ENCODE data around the gene CLASRP.
"Not testable (repeated sequence)": the region's sequence is repeated elsewhere in the genome, so short reads cannot be mapped to it uniquely, and the experiment has no call there.

CLASRP gene

DNA sequence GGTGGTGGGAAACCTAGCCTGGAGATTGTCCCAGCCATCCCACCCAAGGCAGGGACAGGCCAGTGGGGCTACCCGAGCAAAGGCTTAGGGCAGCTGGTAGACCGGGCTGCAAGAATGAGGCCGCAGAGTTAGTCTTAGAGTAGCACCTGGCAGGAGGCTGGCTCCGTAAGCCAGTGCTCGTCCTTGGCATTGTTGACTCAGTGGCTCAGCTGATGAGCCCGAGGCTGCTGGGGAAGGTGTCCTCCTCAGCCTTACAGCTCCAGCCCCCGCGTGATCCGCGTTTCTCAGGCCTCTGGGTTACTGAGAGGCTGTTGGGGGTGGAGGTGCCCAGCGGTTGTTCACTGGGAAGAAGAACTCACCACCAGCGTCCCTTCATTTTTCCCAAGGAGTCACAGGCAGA, 78.8 kb downstream of the CLASRP start:
- no peak overlapping the region for H3K4me3 ChIP-seq (ENCODE audit: low read depth, low read length)
- TF ChIP-seq CTCF (IDR thresholded peaks at IDR 0.05; ENCODE audit: low read depth, low read length), result no peak

DNA sequence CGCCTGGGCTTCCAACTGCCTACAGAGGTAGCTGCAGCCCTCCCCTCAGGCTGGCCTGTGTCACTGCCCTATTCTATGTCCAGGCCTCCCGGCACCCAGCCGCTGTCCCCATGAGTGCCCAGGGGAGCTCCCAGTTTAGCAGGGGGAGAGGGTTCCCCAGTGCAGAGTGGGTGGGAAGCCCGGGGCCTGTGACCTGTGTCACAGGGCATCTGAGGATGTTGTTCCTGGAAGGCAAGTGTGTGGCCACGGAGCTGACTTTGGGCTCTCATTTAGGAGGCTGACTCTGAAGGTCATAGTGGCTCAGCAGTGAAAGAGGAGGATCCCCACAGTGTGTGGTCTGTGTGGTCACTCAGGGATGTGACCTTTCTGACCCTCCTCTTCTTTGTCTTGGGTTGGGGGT, 79.3 kb downstream of the CLASRP start:
- no peak overlapping the region for H3K4me3 ChIP-seq (ENCODE audit: low read depth, low read length)
- TF ChIP-seq CTCF (IDR thresholded peaks at IDR 0.05; ENCODE audit: low read depth, low read length), result no peak

DNA sequence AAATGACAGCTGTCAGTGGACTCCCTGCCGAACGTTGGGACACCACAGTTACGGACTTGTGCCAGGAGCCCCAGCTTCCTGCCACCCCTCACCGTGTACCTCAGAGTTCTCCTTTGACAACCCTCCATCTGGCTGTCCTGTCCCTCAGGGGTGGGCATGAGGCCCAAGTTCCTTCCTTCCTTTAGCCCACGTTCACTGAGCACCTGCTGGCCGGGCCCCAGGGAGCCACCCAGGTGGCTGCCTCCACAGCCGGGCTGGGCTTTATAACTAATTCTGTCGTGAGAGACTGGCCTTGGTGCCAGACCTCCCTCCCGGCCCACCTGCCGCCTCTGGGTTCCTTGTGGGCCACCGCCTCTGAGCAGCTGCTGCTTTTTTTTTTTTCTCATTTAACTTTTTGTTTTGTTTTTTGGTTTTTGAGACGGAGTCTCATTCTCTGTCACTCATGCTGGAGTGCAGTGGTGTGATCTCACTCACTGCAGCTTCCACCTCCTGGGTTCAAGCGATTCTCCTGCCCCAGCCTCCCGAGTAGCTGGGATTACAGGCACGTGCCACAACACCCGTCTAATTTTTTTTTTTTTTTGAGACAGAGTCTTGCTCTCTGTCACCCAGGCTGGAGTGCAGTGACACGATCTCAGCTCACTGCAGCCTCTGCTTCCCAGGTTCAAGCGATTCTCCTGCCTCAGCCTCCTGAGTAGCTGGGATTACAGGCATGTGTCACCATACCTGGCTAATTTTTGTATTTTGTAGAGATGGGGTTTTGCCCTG, 79.9 kb downstream of the CLASRP start:
- H3K4me3 ChIP-seq (ENCODE audit: low read depth, low read length), result not testable (repeated sequence)

DNA sequence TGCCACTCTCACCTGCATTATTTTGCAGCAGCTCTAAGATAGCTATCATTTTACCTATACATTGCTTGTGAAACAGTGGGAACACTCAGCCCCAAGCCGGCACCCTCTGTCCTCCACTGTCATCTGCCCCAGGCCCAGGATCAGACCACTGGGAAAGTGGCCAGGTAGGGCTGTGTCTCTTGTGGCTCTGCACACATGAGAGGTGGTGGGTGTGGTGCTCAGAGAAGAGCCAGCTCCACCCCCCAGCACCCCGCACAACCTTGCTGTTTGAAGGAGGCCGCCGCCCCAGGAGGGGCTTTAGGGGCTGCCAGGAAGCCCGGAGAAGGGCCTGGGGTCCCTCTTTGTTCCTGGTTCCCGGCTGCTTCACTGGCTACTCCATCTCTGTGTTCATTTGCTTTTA, 80.7 kb downstream of the CLASRP start:
- TF ChIP-seq CTCF (IDR thresholded peaks at IDR 0.05; ENCODE audit: low read depth, low read length), result no peak
- H3K4me3 ChIP-seq (ENCODE audit: low read depth, low read length), result no peak overlapping the region
